IMR-90 (cell line): ENCODE data around the gene B3GAT1. TPM values are rescaled to one million over a fixed set of nuclear protein-coding genes. Genes with fewer than 3 reads are reported as not detected.

ENCODE experiments used
- ATAC-seq: fragments of 200-7000 bp; cut with Tn5 transposase; 2 replicates; pipeline ENCODE4 v1.9.1; 2020; ENCODE audit warnings: low read depth, mild to moderate bottlenecking, moderate library complexity
- BruUV-seq: library from RNA; stranded (reverse); fragments of 400-500 nt; replicated peaks from 2 replicates; lab custom pipeline; 2021; lab: Mats Ljungman, UMichigan
- CTCF ChIA-PET: fragments of 300-600 bp; formaldehyde crosslinking; extraction: SDS; loops from one replicate; lab custom pipeline; 2021; ENCODE audit warnings: antibody characterized with exemption; lab: Yijun Ruan, JAX
- POLR2A ChIA-PET: fragments of 300-600 bp; sonication (Branson Sonifier 250); formaldehyde crosslinking; loops from one replicate; lab custom pipeline; 2022; ENCODE audit warnings: antibody characterized with exemption; ENCODE audit not compliant: unreplicated experiment; lab: Charles Lee
- DNase-seq: peaks from one replicate; pipeline ENCODE4 v3.0.0; 2013
- H2AFZ ChIP-seq: replicated peaks from 2 replicates; pipeline ENCODE3; 2013; ENCODE audit warnings: low read length, mild to moderate bottlenecking; ENCODE audit not compliant: poor library complexity
- H2AK5ac ChIP-seq: 2 replicates; pipeline ENCODE4 v1.6.1; 2013; ENCODE audit warnings: low read depth, low read length, inconsistent platforms
- H2AK9ac ChIP-seq: replicated peaks from 2 replicates; pipeline ENCODE3; 2013; ENCODE audit warnings: mild to moderate bottlenecking, low read depth, low read length, moderate library complexity; ENCODE audit not compliant: poor library complexity
- H2BK120ac ChIP-seq: 2 replicates; pipeline ENCODE4 v1.6.1; 2013; ENCODE audit warnings: low read depth, low read length, inconsistent platforms
- H2BK15ac ChIP-seq: 3 replicates; pipeline ENCODE4 v1.6.1; 2013; ENCODE audit warnings: low read depth, low read length, inconsistent platforms
- H2BK20ac ChIP-seq: 2 replicates; pipeline ENCODE4 v1.6.1; 2013; ENCODE audit warnings: low read depth, mild to moderate bottlenecking, inconsistent platforms, low read length, moderate library complexity
- H2BK5ac ChIP-seq: 2 replicates; pipeline ENCODE4 v1.6.1; 2013; ENCODE audit warnings: mild to moderate bottlenecking, low read depth, low read length, inconsistent platforms; ENCODE audit not compliant: poor library complexity, severe bottlenecking
- H3K14ac ChIP-seq: replicated peaks from 2 replicates; pipeline ENCODE4 v1.6.1; 2013; ENCODE audit warnings: low read depth, low read length, inconsistent platforms
- H3K18ac ChIP-seq: 2 replicates; pipeline ENCODE4 v1.6.1; 2013; ENCODE audit warnings: low read depth, low read length, control low read depth
- H3K23ac ChIP-seq: 2 replicates; pipeline ENCODE4 v1.6.1; 2013; ENCODE audit warnings: low read depth, low read length, inconsistent platforms
- H3K27ac ChIP-seq: 2 replicates; pipeline ENCODE4 v1.5.1; 2013; ENCODE audit warnings: mild to moderate bottlenecking, control low read depth, low read length; ENCODE audit not compliant: insufficient read depth
- H3K27me3 ChIP-seq: 2 replicates; pipeline ENCODE4 v1.6.1; 2013; ENCODE audit warnings: low read length; ENCODE audit not compliant: control insufficient read depth, insufficient read depth
- H3K36me3 ChIP-seq: 2 replicates; pipeline ENCODE4 v1.6.1; 2013; ENCODE audit warnings: low read length, mixed read lengths; ENCODE audit not compliant: control insufficient read depth, insufficient read depth
- H3K4ac ChIP-seq: 2 replicates; pipeline ENCODE4 v1.6.1; 2013; ENCODE audit warnings: low read depth, low read length, inconsistent platforms
- H3K4me1 ChIP-seq: 2 replicates; pipeline ENCODE4 v1.6.1; 2013; ENCODE audit warnings: low read length, mixed read lengths; ENCODE audit not compliant: control insufficient read depth, insufficient read depth
- H3K4me2 ChIP-seq: 2 replicates; pipeline ENCODE4 v1.6.1; 2013; ENCODE audit warnings: low read depth, mild to moderate bottlenecking, control low read depth, low read length, moderate library complexity
- H3K4me3 ChIP-seq: 2 replicates; pipeline ENCODE4 v1.5.1; 2013; ENCODE audit warnings: low read depth, mild to moderate bottlenecking, control low read depth, low read length, moderate library complexity; ENCODE audit not compliant: insufficient read depth
- H3K56ac ChIP-seq: 2 replicates; pipeline ENCODE4 v1.6.1; 2013; ENCODE audit warnings: low read length, inconsistent platforms; ENCODE audit not compliant: insufficient read depth; ENCODE audit errors: extremely low read depth
- H3K79me1 ChIP-seq, 2 experiments: 2 replicates each; pipeline ENCODE4 v1.6.1; 2013; ENCODE audit warnings: low read length in 2 of 2, inconsistent platforms in 1 of 2, low read depth in 1 of 2
- H3K9ac ChIP-seq: 2 replicates; pipeline ENCODE4 v1.6.1; 2013; ENCODE audit warnings: low read depth, low read length, control low read depth
- H3K9me1 ChIP-seq: 2 replicates; pipeline ENCODE4 v1.6.1; 2013; ENCODE audit warnings: low read length, inconsistent platforms; ENCODE audit not compliant: insufficient read depth
- H3K9me3 ChIP-seq: 2 replicates; pipeline ENCODE4 v1.6.1; 2013; ENCODE audit warnings: low read length; ENCODE audit not compliant: control insufficient read depth, insufficient read depth
- H4K20me1 ChIP-seq: 2 replicates; pipeline ENCODE4 v1.6.1; 2013; ENCODE audit warnings: low read length, inconsistent platforms; ENCODE audit not compliant: insufficient read depth
- H4K5ac ChIP-seq: 2 replicates; pipeline ENCODE4 v1.6.1; 2013; ENCODE audit warnings: mild to moderate bottlenecking, low read depth, low read length, control low read depth
- H4K8ac ChIP-seq, 2 experiments: 2 replicates each; pipeline ENCODE4 v1.6.1; 2013; ENCODE audit warnings: low read depth in 2 of 2, low read length in 2 of 2, control low read depth in 1 of 2, inconsistent platforms in 1 of 2
- H4K91ac ChIP-seq: 2 replicates; pipeline ENCODE4 v1.6.1; 2013; ENCODE audit warnings: low read depth, low read length, inconsistent platforms; ENCODE audit not compliant: insufficient read depth
- CEBPB ChIP-seq: IDR thresholded peaks from 2 replicates; pipeline ENCODE4 v1.6.1; 2012; ENCODE audit warnings: low read depth, low read length, improper control_type of control experiment
- CHD1 ChIP-seq: IDR thresholded peaks from 2 replicates; pipeline ENCODE4 v1.6.1; 2012; ENCODE audit warnings: low read depth, low read length, improper control_type of control experiment
- MAFK ChIP-seq: IDR thresholded peaks from 2 replicates; pipeline ENCODE4 v1.6.1; 2012; ENCODE audit warnings: low read depth, low read length, improper control_type of control experiment
- MXI1 ChIP-seq: IDR thresholded peaks from 2 replicates; pipeline ENCODE4 v1.6.1; 2012; ENCODE audit warnings: low read depth, mild to moderate bottlenecking, low read length, moderate library complexity, borderline replicate concordance
- RAD21 ChIP-seq: IDR thresholded peaks from 2 replicates; pipeline ENCODE4 v1.6.1; 2012; ENCODE audit warnings: low read length, improper control_type of control experiment
- RCOR1 ChIP-seq: IDR thresholded peaks from 2 replicates; pipeline ENCODE4 v1.6.1; 2012; ENCODE audit warnings: mild to moderate bottlenecking, low read length, improper control_type of control experiment; ENCODE audit not compliant: insufficient replicate concordance
- RFX5 ChIP-seq: IDR thresholded peaks from 2 replicates; pipeline ENCODE4 v1.8.0; 2012; ENCODE audit warnings: low read depth, mild to moderate bottlenecking, low read length, moderate library complexity
- SMC3 ChIP-seq: fragments of 150-350 bp; IDR thresholded peaks from 2 replicates; pipeline ENCODE4 v1.6.1; 2016; ENCODE audit warnings: low read depth, mild to moderate bottlenecking, antibody characterized with exemption, low read length, moderate library complexity
- WGBS, 2 experiments: methylation state at CpG; one replicate each; pipeline versions ENCODE4 v1.1.5 to v1.1.7; 2013; ENCODE audit warnings: missing lambda C conversion rate in 2 of 2; ENCODE audit not compliant: insufficient read length in 1 of 2; ENCODE audit errors: extremely low coverage in 2 of 2; 5-methylcytosine and 5-hydroxymethylcytosine counted together
- dilution Hi-C: fragments of 300-500 bp; cut with HindIII; formaldehyde crosslinking; loops from one replicate; pipeline ENCODE4 v1.14.3; 2018; ENCODE audit warnings: low sequenced_read_pairs; ENCODE audit not compliant: unreplicated experiment
- in situ Hi-C: fragments of 300-500 bp; cut with MboI; formaldehyde crosslinking; loops from 3 replicates; pipeline ENCODE4 v1.14.3; 2019; ENCODE audit warnings: low sequenced_read_pairs, inconsistent platforms, mixed read lengths
- intact Hi-C: fragments of 100-400 bp; cut with micrococcal nuclease; formaldehyde crosslinking; loops from 2 replicates; pipeline ENCODE4 v1.10.0; 2022
- polyA plus RNA-seq, 3 experiments: library from polyadenylated mRNA; depleted of rRNA; stranded (reverse); fragments of >200 nt; gene quantifications; 2 replicates each; pipeline ENCODE4 v1.2.3, GENCODE V29; 2012; ENCODE audit warnings: low replicate concordance in 1 of 3
- total RNA-seq: library from RNA; depleted of rRNA; stranded (reverse); fragments of >200 nt; gene quantifications from 2 replicates; pipeline ENCODE4 v1.2.3, GENCODE V29; 2012

B3GAT1 gene
- total and polyA plus RNA-seq, 2 of the 4 experiments (the other 2 are of a cell fraction) = not detected

DNA sequence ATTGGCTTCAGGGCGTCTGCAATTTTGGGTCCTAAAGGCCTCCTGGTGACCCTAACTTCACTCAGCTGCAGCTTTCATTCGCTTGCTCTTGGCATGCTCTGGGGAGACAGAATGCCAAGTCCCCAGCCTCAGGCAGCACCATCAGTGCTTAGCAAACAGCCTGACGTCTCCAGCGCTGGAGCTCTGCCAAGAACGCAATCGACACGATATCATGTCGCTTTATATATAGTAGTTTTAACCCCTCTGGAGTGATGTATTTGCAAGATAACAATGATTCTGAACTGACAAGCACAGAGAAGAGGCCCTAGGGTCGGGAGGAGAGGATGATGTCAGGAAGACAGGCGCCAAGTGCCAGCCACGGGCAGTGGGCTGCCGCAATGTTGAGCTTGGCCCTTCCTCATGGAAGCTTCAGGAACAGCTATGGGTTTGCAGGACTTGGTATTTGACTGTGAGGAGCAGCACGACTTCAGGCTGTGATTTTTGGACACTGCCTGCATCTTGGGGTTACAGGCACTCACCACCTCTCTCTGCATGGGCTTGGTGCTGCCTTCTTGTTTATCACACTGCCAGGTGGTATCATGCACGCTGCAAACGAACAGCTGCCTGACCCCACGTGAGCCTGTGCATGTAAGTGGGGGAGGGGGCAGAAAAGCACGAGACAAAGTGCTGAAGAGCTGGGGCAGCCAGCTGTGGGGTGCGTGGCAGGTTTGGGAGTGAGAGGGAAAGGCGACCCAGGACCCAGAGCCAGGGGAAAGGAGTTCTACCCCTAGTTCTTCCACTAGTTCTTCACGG is 26.1 kb downstream of the B3GAT1 start:
- POLR2A ChIA-PET = no interaction called here

More for the DNA sequence above, 26.1 kb downstream of the B3GAT1 start:
- no TSS peak for BruUV-seq
- WGBS, 2 experiments = no CpG with 5 or more reads among the region's 20 CpGs
- Histone ChIP-seq H3K9me3 (peaks cover 54% of the 10 kb centered on the region), H2AK9ac (no peak overlapping the region), H3K9ac (no peak overlapping the region), H3K14ac (no peak overlapping the region), H3K79me1 (no peaks in the 10 kb centered on the region), H2BK5ac (no peak overlapping the region), H3K27ac (no peak overlapping the region), H4K91ac (no peak overlapping the region), H3K4ac (no peak overlapping the region), H2BK20ac (no peak overlapping the region), H2AK5ac (no peak overlapping the region), H4K5ac (no peak overlapping the region), H3K23ac (no peak overlapping the region), H3K4me2 (no peak overlapping the region), H3K9me1 (no peaks in the 10 kb centered on the region), H3K4me1 (no peaks in the 10 kb centered on the region), H2AFZ (no peak overlapping the region), H4K8ac (no peak overlapping the region), H2BK120ac (no peak overlapping the region), H4K20me1 (no peaks in the 10 kb centered on the region), H3K18ac (no peak overlapping the region), H3K27me3 (no peaks in the 10 kb centered on the region), H3K56ac (no peak overlapping the region), H2BK15ac (no peak overlapping the region), H3K4me3 (no peak overlapping the region), H3K36me3 (no peaks in the 10 kb centered on the region)
- in situ Hi-C loops = no loop called here
- intact Hi-C loops = no loop called here
- DNase-seq (no peak), ATAC-seq (no peak)
- TF ChIP-seq CHD1 = no peak
- TF ChIP-seq CEBPB = no peak
- TF ChIP-seq RAD21 = no peak
- TF ChIP-seq SMC3 = no peak
- no peak for TF ChIP-seq RFX5
- TF ChIP-seq MXI1 = no peak
- no peak for TF ChIP-seq MAFK
- TF ChIP-seq RCOR1 = no peak
- dilution Hi-C loops = no loop called here
- CTCF ChIA-PET = no interaction called here
